WTC11 (cell line): ENCODE data around the gene SIRT5. TPM values are rescaled to one million over a fixed set of nuclear protein-coding genes. Genes with fewer than 3 reads are reported as not detected.

Experiments
- ATAC-seq: fragments of 200-7000 bp; cut with Tn5 transposase; 2 replicates; pipeline ENCODE4 v1.10.0; 2021; ENCODE audit warnings: mild to moderate bottlenecking, moderate library complexity
- CTCF ChIA-PET: fragments of 300-600 bp; sonication (Branson Sonifier 250); formaldehyde crosslinking; loops from one replicate; lab custom pipeline; 2021; ENCODE audit warnings: antibody characterized with exemption; lab: Charles Lee
- POLR2A ChIA-PET: fragments of 350-600 bp; sonication (Branson Sonifier 250); formaldehyde crosslinking; loops from one replicate; lab custom pipeline; 2021; ENCODE audit warnings: antibody characterized with exemption; lab: Charles Lee
- DNase-seq: peaks from one replicate; pipeline ENCODE4 v3.0.0; 2021; ENCODE audit warnings: low spot score
- H3K27ac Mint-ChIP-seq: 2 replicates; pipeline ENCODE4 v1.8.0; 2021; ENCODE audit warnings: mixed read lengths
- H3K27me3 Mint-ChIP-seq: 2 replicates; pipeline ENCODE4 v1.8.0; 2021; ENCODE audit warnings: low read depth, mild to moderate bottlenecking, moderate library complexity, mixed read lengths
- H3K36me3 Mint-ChIP-seq: 2 replicates; pipeline ENCODE4 v1.8.0; 2021; ENCODE audit warnings: mixed read lengths
- H3K4me1 Mint-ChIP-seq: 2 replicates; pipeline ENCODE4 v1.8.0; 2022; ENCODE audit warnings: mixed read lengths
- H3K4me3 Mint-ChIP-seq: 2 replicates; pipeline ENCODE4 v1.8.0; 2021; ENCODE audit warnings: mild to moderate bottlenecking, moderate library complexity, mixed read lengths
- H3K9me3 Mint-ChIP-seq: 2 replicates; pipeline ENCODE4 v1.8.0; 2021; ENCODE audit warnings: mixed read lengths
- CREM ChIP-seq: sonication (generic); formaldehyde crosslinking; IDR thresholded peaks from 2 replicates; pipeline ENCODE4 v1.8.1; 2022; ENCODE audit warnings: mild to moderate bottlenecking, missing genetic modification reagents, moderate library complexity
- ELF4 ChIP-seq: sonication (generic); formaldehyde crosslinking; IDR thresholded peaks from 2 replicates; pipeline ENCODE4 v1.8.1; 2022; ENCODE audit warnings: low read depth, mild to moderate bottlenecking, moderate library complexity, missing genetic modification reagents
- ESRRA ChIP-seq: sonication (generic); formaldehyde crosslinking; IDR thresholded peaks from 2 replicates; pipeline ENCODE4 v1.8.1; 2022; ENCODE audit warnings: mild to moderate bottlenecking, missing genetic modification reagents, borderline replicate concordance
- JAZF1 ChIP-seq: fragments of 250-450 bp; sonication (Bioruptor Pico); IDR thresholded peaks from 2 replicates; pipeline ENCODE4 v1.9.0; 2021; ENCODE audit warnings: moderate library complexity, mild to moderate bottlenecking, inconsistent platforms
- JUN ChIP-seq: sonication (generic); formaldehyde crosslinking; IDR thresholded peaks from 2 replicates; pipeline ENCODE4 v1.8.0; 2023; ENCODE audit warnings: mild to moderate bottlenecking, missing genetic modification reagents
- MXD4 ChIP-seq: fragments of 250-450 bp; sonication (Bioruptor Pico); IDR thresholded peaks from 2 replicates; pipeline ENCODE4 v1.8.0; 2021; ENCODE audit warnings: mild to moderate bottlenecking, moderate library complexity, borderline replicate concordance
- NFATC4 ChIP-seq: fragments of 250-450 bp; sonication (Bioruptor Pico); IDR thresholded peaks from 2 replicates; pipeline ENCODE4 v1.9.0; 2021; ENCODE audit warnings: mild to moderate bottlenecking
- NR1H2 ChIP-seq: sonication (generic); formaldehyde crosslinking; IDR thresholded peaks from 2 replicates; pipeline ENCODE4 v1.9.0; 2021; ENCODE audit warnings: mild to moderate bottlenecking, moderate library complexity, missing genetic modification reagents
- NR2C2 ChIP-seq: sonication (generic); formaldehyde crosslinking; IDR thresholded peaks from 2 replicates; pipeline ENCODE4 v1.8.0; 2022; ENCODE audit warnings: mild to moderate bottlenecking, missing genetic modification reagents
- PRRX2 ChIP-seq: fragments of 250-450 bp; sonication (Bioruptor Pico); IDR thresholded peaks from 2 replicates; pipeline ENCODE4 v1.8.0; 2021; ENCODE audit warnings: mild to moderate bottlenecking
- RORB ChIP-seq: fragments of 250-450 bp; sonication (Bioruptor Pico); IDR thresholded peaks from 2 replicates; pipeline ENCODE4 v1.9.0; 2021; ENCODE audit warnings: mild to moderate bottlenecking
- SMAD3 ChIP-seq: sonication (generic); formaldehyde crosslinking; IDR thresholded peaks from 2 replicates; pipeline ENCODE4 v1.8.0; 2022; ENCODE audit warnings: missing genetic modification reagents, mild to moderate bottlenecking, borderline replicate concordance
- ZBTB21 ChIP-seq: sonication (generic); formaldehyde crosslinking; IDR thresholded peaks from 2 replicates; pipeline ENCODE4 v1.8.1; 2023; ENCODE audit warnings: mild to moderate bottlenecking, missing genetic modification reagents, borderline replicate concordance
- ZNF138 ChIP-seq: sonication (generic); formaldehyde crosslinking; conservative IDR thresholded peaks from 2 replicates; pipeline ENCODE4 v1.8.1; 2022; ENCODE audit warnings: mild to moderate bottlenecking, moderate library complexity, missing genetic modification reagents
- ZNF219 ChIP-seq: sonication (generic); formaldehyde crosslinking; IDR thresholded peaks from 2 replicates; pipeline ENCODE4 v1.8.0; 2023; ENCODE audit warnings: missing genetic modification reagents, mild to moderate bottlenecking, borderline replicate concordance
- ZNF232 ChIP-seq: sonication (generic); formaldehyde crosslinking; IDR thresholded peaks from 2 replicates; pipeline ENCODE4 v1.8.0; 2022; ENCODE audit warnings: mild to moderate bottlenecking, missing genetic modification reagents
- ZNF416 ChIP-seq: fragments of 250-450 bp; sonication (Bioruptor Pico); IDR thresholded peaks from 2 replicates; pipeline ENCODE4 v1.9.0; 2021; ENCODE audit warnings: mild to moderate bottlenecking, inconsistent platforms
- ZNF671 ChIP-seq: fragments of 250-450 bp; sonication (Bioruptor Pico); IDR thresholded peaks from 2 replicates; pipeline ENCODE4 v1.8.0; 2021; ENCODE audit warnings: mild to moderate bottlenecking
- total RNA-seq: library from RNA; stranded (reverse); gene quantifications from 3 replicates; pipeline ENCODE4 v1.2.3, GENCODE V29; 2021
- TF ChIP-seq, protein P1 (sequence below): sonication (generic); formaldehyde crosslinking; IDR thresholded peaks from 2 replicates; pipeline ENCODE4 v1.8.0; 2022; ENCODE audit warnings: mild to moderate bottlenecking, missing genetic modification reagents
- TF ChIP-seq, protein P2 (sequence below): fragments of 250-450 bp; sonication (Bioruptor Pico); IDR thresholded peaks from 2 replicates; pipeline ENCODE4 v1.8.0; 2021; ENCODE audit warnings: mild to moderate bottlenecking
- TF ChIP-seq, protein P3 (sequence below): fragments of 250-450 bp; sonication (Bioruptor Pico); IDR thresholded peaks from 2 replicates; pipeline ENCODE4 v1.9.0; 2021; ENCODE audit warnings: mild to moderate bottlenecking
- TF ChIP-seq, protein P4 (sequence below): sonication (generic); formaldehyde crosslinking; IDR thresholded peaks from 2 replicates; pipeline ENCODE4 v1.8.0; 2022; ENCODE audit warnings: mild to moderate bottlenecking, missing genetic modification reagents

SIRT5 gene
- total RNA-seq, 1 experiment from 2014 or later, result 11.8 TPM

DNA sequence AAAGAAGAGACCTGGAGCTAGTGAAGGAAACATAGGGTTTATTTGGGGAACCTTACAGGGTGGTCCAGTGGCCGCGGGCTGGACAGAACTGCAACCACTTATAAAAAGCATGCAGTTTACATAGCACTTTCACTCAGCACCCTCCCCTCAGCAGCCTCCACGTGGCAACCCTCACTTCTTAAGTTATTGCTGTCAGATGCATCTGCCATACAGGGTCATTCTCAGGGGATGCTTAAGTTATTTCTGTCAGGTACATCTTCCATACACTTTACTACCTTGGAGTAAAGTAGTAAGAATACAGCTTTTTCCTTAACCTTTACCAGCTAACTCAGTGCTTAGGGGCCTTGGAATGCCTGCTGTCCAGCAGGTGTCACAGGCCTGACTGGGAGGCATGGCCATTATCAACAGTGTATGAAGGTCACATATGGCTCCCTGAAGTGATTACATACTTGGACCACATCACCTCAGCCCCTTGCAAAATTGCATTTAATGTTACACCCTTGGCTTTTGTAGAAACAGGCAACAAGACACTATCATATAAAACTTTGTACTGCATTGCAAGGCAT lies 38.7 kb downstream of the SIRT5 start:
- Mint-ChIP-seq H3K4me1 (peaks cover 25% of the 10 kb centered on the region), H3K36me3 (peaks cover 21% of the 10 kb centered on the region), H3K4me3 (peak overlapping the region; percentile 96; the same call in 1 of the 2 replicates), H3K27me3 (no peaks in the 10 kb centered on the region), H3K27ac (no peak overlapping the region), H3K9me3 (no peaks in the 10 kb centered on the region)
- DNase-seq (no peak), ATAC-seq (no peak)
- ChIA-PET CTCF (no interaction called here), POLR2A (no interaction called here)
- TF ChIP-seq, protein P1, sequence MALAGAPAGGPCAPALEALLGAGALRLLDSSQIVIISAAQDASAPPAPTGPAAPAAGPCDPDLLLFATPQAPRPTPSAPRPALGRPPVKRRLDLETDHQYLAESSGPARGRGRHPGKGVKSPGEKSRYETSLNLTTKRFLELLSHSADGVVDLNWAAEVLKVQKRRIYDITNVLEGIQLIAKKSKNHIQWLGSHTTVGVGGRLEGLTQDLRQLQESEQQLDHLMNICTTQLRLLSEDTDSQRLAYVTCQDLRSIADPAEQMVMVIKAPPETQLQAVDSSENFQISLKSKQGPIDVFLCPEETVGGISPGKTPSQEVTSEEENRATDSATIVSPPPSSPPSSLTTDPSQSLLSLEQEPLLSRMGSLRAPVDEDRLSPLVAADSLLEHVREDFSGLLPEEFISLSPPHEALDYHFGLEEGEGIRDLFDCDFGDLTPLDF (CRISPR knock-in tag), result no peak
- TF ChIP-seq ZNF138 (no peak), RORB (no peak), NR1H2 (CRISPR knock-in tag) (no peak), NR2C2 (CRISPR knock-in tag) (no peak), NFATC4 (CRISPR knock-in tag) (no peak), ZNF219 (CRISPR knock-in tag) (no peak), ZNF232 (CRISPR knock-in tag) (no peak), PRRX2 (CRISPR knock-in tag) (no peak), JAZF1 (CRISPR knock-in tag) (no peak), ESRRA (no peak), ZNF671 (no peak), CREM (CRISPR knock-in tag) (no peak)
- TF ChIP-seq, protein P2, sequence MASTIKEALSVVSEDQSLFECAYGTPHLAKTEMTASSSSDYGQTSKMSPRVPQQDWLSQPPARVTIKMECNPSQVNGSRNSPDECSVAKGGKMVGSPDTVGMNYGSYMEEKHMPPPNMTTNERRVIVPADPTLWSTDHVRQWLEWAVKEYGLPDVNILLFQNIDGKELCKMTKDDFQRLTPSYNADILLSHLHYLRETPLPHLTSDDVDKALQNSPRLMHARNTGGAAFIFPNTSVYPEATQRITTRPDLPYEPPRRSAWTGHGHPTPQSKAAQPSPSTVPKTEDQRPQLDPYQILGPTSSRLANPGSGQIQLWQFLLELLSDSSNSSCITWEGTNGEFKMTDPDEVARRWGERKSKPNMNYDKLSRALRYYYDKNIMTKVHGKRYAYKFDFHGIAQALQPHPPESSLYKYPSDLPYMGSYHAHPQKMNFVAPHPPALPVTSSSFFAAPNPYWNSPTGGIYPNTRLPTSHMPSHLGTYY (CRISPR knock-in tag), result no peak
- TF ChIP-seq, protein P3, sequence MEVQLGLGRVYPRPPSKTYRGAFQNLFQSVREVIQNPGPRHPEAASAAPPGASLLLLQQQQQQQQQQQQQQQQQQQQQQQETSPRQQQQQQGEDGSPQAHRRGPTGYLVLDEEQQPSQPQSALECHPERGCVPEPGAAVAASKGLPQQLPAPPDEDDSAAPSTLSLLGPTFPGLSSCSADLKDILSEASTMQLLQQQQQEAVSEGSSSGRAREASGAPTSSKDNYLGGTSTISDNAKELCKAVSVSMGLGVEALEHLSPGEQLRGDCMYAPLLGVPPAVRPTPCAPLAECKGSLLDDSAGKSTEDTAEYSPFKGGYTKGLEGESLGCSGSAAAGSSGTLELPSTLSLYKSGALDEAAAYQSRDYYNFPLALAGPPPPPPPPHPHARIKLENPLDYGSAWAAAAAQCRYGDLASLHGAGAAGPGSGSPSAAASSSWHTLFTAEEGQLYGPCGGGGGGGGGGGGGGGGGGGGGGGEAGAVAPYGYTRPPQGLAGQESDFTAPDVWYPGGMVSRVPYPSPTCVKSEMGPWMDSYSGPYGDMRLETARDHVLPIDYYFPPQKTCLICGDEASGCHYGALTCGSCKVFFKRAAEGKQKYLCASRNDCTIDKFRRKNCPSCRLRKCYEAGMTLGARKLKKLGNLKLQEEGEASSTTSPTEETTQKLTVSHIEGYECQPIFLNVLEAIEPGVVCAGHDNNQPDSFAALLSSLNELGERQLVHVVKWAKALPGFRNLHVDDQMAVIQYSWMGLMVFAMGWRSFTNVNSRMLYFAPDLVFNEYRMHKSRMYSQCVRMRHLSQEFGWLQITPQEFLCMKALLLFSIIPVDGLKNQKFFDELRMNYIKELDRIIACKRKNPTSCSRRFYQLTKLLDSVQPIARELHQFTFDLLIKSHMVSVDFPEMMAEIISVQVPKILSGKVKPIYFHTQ (CRISPR knock-in tag), result no peak
- TF ChIP-seq, protein P4, sequence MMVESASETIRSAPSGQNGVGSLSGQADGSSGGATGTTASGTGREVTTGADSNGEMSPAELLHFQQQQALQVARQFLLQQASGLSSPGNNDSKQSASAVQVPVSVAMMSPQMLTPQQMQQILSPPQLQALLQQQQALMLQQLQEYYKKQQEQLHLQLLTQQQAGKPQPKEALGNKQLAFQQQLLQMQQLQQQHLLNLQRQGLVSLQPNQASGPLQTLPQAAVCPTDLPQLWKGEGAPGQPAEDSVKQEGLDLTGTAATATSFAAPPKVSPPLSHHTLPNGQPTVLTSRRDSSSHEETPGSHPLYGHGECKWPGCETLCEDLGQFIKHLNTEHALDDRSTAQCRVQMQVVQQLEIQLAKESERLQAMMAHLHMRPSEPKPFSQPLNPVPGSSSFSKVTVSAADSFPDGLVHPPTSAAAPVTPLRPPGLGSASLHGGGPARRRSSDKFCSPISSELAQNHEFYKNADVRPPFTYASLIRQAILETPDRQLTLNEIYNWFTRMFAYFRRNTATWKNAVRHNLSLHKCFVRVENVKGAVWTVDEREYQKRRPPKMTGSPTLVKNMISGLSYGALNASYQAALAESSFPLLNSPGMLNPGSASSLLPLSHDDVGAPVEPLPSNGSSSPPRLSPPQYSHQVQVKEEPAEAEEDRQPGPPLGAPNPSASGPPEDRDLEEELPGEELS (CRISPR knock-in tag), result no peak

DNA sequence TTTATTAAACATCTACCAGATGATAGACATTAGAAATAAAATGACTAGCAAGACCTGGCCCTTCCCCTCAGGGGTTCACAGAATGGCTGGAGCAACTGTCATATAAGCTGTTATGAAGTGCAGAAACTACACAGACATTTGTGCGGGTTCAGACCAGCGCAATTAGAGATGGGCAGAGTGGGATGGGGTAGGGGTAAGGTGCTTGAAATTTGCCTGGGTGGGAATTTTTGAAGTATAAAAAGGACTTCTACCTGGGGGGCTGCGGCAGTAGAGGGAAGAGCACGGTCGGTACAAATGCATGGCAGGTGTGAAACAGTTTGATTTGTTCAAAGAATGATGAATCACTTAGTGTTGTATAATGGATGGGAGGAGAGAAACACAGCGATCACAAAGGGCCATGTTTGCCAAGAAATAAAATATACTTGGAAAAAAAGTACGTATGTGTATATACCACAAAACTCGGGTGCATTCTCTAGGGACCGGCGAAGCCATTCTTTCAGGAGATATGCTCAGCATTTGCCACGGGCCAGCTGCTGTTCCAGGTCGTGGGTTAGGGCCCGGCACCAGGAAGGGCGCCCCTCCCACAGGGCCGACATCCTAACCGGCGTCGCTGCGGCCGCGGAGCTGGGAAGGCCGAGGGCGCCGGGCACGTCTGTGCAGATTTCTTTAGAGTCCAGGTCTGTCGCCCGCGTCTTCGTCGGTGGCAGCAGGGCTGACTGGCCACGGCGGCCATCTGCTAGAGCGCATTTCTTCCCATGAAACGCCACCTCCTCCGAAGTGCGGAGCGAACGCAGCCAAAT lies 39.9 kb downstream of the SIRT5 start:
- ChIA-PET CTCF (interaction anchor here (0.6 to 4.0 kb wide), 18 partner anchors 8 to 419 kb away, joined by 3 to 70 read pairs (median 8); partner anchors contain the start of genes SIRT5 and TBC1D7), POLR2A (interaction anchor here (0.9 to 2.0 kb wide), 4 partner anchors 39 to 286 kb away, joined by 4 to 12 read pairs (median 8); partner anchors contain the start of genes SIRT5 and TBC1D7)
- H3K27ac Mint-ChIP-seq, result peak overlapping the region; percentile 87

More for the DNA sequence above, 39.9 kb downstream of the SIRT5 start:
- peaks cover 31% of the 10 kb centered on the region for H3K36me3 Mint-ChIP-seq
- peak overlapping the region; percentile 96 for H3K4me3 Mint-ChIP-seq
- no peak for DNase-seq
- H3K4me1 Mint-ChIP-seq, result peaks cover 25% of the 10 kb centered on the region
- TF ChIP-seq, protein P1 (CRISPR knock-in tag), result no peak
- 0 out of 2 replicates have a peak, but pooled peaks have one; percentile 53 for TF ChIP-seq ELF4 (CRISPR knock-in tag)
- TF ChIP-seq ZBTB21 (CRISPR knock-in tag), result no peak
- TF ChIP-seq MXD4, result no peak
- TF ChIP-seq ZNF416 (CRISPR knock-in tag), result peak; percentile 6; the same call in 1 of the 2 replicates
- peak; percentile 76; the same call in 1 of the 2 replicates for TF ChIP-seq JUN
- TF ChIP-seq SMAD3, result peak; percentile 38; the same call in 1 of the 2 replicates
- ATAC-seq, result peak; percentile 34
- no peaks in the 10 kb centered on the region for H3K27me3 Mint-ChIP-seq
- no peaks in the 10 kb centered on the region for H3K9me3 Mint-ChIP-seq
